Activated naive CD8-positive, alpha-beta T cell treated with anti-CD3 and anti-CD28 coated beads, Interleukin-2, amount 10 ng/mL, durations not matched to agents 7 days and 5 days (primary cell): ENCODE data around the gene PRDM7. TPM values are rescaled to one million over a fixed set of nuclear protein-coding genes. Genes with fewer than 3 reads are reported as not detected.

Experiments used
- ATAC-seq: fragments of 150-1000 bp; cut with Tn5 transposase; one replicate; pipeline ENCODE4 v1.10.0; 2021; ENCODE audit warnings: low read depth, moderate library complexity
- POLR2A ChIA-PET: fragments of 350-600 bp; sonication (Branson Sonifier 250); formaldehyde crosslinking; loops from one replicate; lab custom pipeline; 2021; ENCODE audit warnings: antibody characterized with exemption; lab: Charles Lee
- DNase-seq: peaks from one replicate; pipeline ENCODE4 v3.0.0; 2021
- H3K27ac Mint-ChIP-seq: one replicate; pipeline ENCODE4 v1.8.0; 2022; ENCODE audit warnings: mild to moderate bottlenecking, mixed read lengths
- H3K27me3 Mint-ChIP-seq: one replicate; pipeline ENCODE4 v1.8.0; 2022; ENCODE audit warnings: mild to moderate bottlenecking, moderate library complexity, mixed read lengths
- H3K36me3 Mint-ChIP-seq: one replicate; pipeline ENCODE4 v1.8.0; 2021; ENCODE audit warnings: mild to moderate bottlenecking, mixed read lengths
- H3K4me1 Mint-ChIP-seq: one replicate; pipeline ENCODE4 v1.8.0; 2021; ENCODE audit warnings: mixed read lengths
- H3K4me3 Mint-ChIP-seq: one replicate; pipeline ENCODE4 v1.8.0; 2022; ENCODE audit warnings: mild to moderate bottlenecking, moderate library complexity, mixed read lengths
- H3K9me3 Mint-ChIP-seq: one replicate; pipeline ENCODE4 v1.8.0; 2021; ENCODE audit warnings: mixed read lengths
- total RNA-seq, 2 experiments: library from RNA; stranded (reverse); gene quantifications; one replicate each; pipeline ENCODE4 v1.2.3, GENCODE V29; 2021

PRDM7 gene
- total RNA-seq, 2 experiments from 2014 or later, result not detected

GRCh38 chr16:90053902-90054500 is 23.1 kb downstream of the PRDM7 start:
- Mint-ChIP-seq H3K4me3 (no peak overlapping the region), H3K27ac (no peak overlapping the region), H3K4me1 (no peaks in the 10 kb centered on the region), H3K36me3 (no peaks in the 10 kb centered on the region), H3K27me3 (peaks cover 3% of the 10 kb centered on the region), H3K9me3 (peaks cover 19% of the 10 kb centered on the region)
- POLR2A ChIA-PET, result no interaction called here
- ATAC-seq (no peak), DNase-seq (no peak)

- ATAC-seq, result no peak
- Mint-ChIP-seq H3K4me3 (no peak overlapping the region), H3K36me3 (no peaks in the 10 kb centered on the region), H3K9me3 (peaks cover 19% of the 10 kb centered on the region), H3K4me1 (peaks cover 2% of the 10 kb centered on the region), H3K27ac (no peak overlapping the region), H3K27me3 (peaks cover 17% of the 10 kb centered on the region)
- no peak for DNase-seq
- POLR2A ChIA-PET, result no interaction called here
Observed at GRCh38 chr16:90050969-90051368, 26.2 kb downstream of the PRDM7 start.

GRCh38 chr16:90048737-90049330 is 28.3 kb downstream of the PRDM7 start:
- DNase-seq, result no peak
- Mint-ChIP-seq H3K36me3 (no peaks in the 10 kb centered on the region), H3K4me1 (peaks cover 2% of the 10 kb centered on the region), H3K27me3 (peaks cover 17% of the 10 kb centered on the region), H3K27ac (no peak overlapping the region), H3K4me3 (no peak overlapping the region), H3K9me3 (peaks cover 7% of the 10 kb centered on the region)
- POLR2A ChIA-PET, result no interaction called here
- ATAC-seq, result no peak

GRCh38 chr16:90048347-90048722 is 28.8 kb downstream of the PRDM7 start:
- Mint-ChIP-seq H3K9me3 (peaks cover 5% of the 10 kb centered on the region), H3K4me3 (no peak overlapping the region), H3K27ac (no peak overlapping the region), H3K4me1 (peaks cover 2% of the 10 kb centered on the region), H3K36me3 (no peaks in the 10 kb centered on the region), H3K27me3 (peaks cover 17% of the 10 kb centered on the region)
- ATAC-seq, result no peak
- no peak for DNase-seq
- POLR2A ChIA-PET, result no interaction called here

GRCh38 chr16:90047714-90048346 is 29.3 kb downstream of the PRDM7 start:
- Mint-ChIP-seq H3K9me3 (no peaks in the 10 kb centered on the region), H3K27ac (no peak overlapping the region), H3K4me3 (no peak overlapping the region), H3K36me3 (no peaks in the 10 kb centered on the region), H3K4me1 (peaks cover 2% of the 10 kb centered on the region), H3K27me3 (peaks cover 17% of the 10 kb centered on the region)
- DNase-seq (no peak), ATAC-seq (no peak)
- POLR2A ChIA-PET, result no interaction called here

- peaks cover 2% of the 10 kb centered on the region for H3K4me1 Mint-ChIP-seq
- H3K27ac Mint-ChIP-seq, result no peak overlapping the region
- no peaks in the 10 kb centered on the region for H3K36me3 Mint-ChIP-seq
- no peak overlapping the region for H3K4me3 Mint-ChIP-seq
- H3K27me3 Mint-ChIP-seq, result peaks cover 17% of the 10 kb centered on the region
- ATAC-seq (no peak), DNase-seq (no peak)
- POLR2A ChIA-PET, result interaction anchor here (0.6 kb wide), 1 partner anchor 106 kb away, joined by 4 read pairs; no protein-coding TSS in a partner anchor
- H3K9me3 Mint-ChIP-seq, result no peaks in the 10 kb centered on the region
Observed at GRCh38 chr16:90046971-90047713, 30.0 kb downstream of the PRDM7 start.

GRCh38 chr16:90046122-90046970 is 30.8 kb downstream of the PRDM7 start:
- no peak overlapping the region for H3K27ac Mint-ChIP-seq
- peaks cover 2% of the 10 kb centered on the region for H3K4me1 Mint-ChIP-seq
- no peaks in the 10 kb centered on the region for H3K36me3 Mint-ChIP-seq
- POLR2A ChIA-PET, result interaction anchor here (0.6 kb wide), 1 partner anchor 106 kb away, joined by 4 read pairs; no protein-coding TSS in a partner anchor
- H3K9me3 Mint-ChIP-seq, result no peaks in the 10 kb centered on the region
- DNase-seq, result no peak
- no peak overlapping the region for H3K4me3 Mint-ChIP-seq
- H3K27me3 Mint-ChIP-seq, result peaks cover 17% of the 10 kb centered on the region
- no peak for ATAC-seq

- peaks cover 17% of the 10 kb centered on the region for H3K27me3 Mint-ChIP-seq
- POLR2A ChIA-PET, result no interaction called here
- peaks cover 2% of the 10 kb centered on the region for H3K4me1 Mint-ChIP-seq
- ATAC-seq (no peak), DNase-seq (no peak)
- H3K9me3 Mint-ChIP-seq, result no peaks in the 10 kb centered on the region
- H3K36me3 Mint-ChIP-seq, result no peaks in the 10 kb centered on the region
- H3K4me3 Mint-ChIP-seq, result no peak overlapping the region
- no peak overlapping the region for H3K27ac Mint-ChIP-seq
Observed at GRCh38 chr16:90044111-90044551, 33.0 kb downstream of the PRDM7 start.

- Mint-ChIP-seq H3K9me3 (no peaks in the 10 kb centered on the region), H3K27ac (no peak overlapping the region), H3K4me1 (peaks cover 2% of the 10 kb centered on the region), H3K4me3 (no peak overlapping the region), H3K36me3 (no peaks in the 10 kb centered on the region), H3K27me3 (peaks cover 11% of the 10 kb centered on the region)
- DNase-seq, result no peak
- POLR2A ChIA-PET, result no interaction called here
- ATAC-seq, result no peak
Observed at GRCh38 chr16:90043526-90043925, 33.6 kb downstream of the PRDM7 start.

GRCh38 chr16:90042946-90043514 is 34.1 kb downstream of the PRDM7 start:
- peaks cover 6% of the 10 kb centered on the region for H3K27me3 Mint-ChIP-seq
- no peak overlapping the region for H3K4me3 Mint-ChIP-seq
- H3K4me1 Mint-ChIP-seq, result peaks cover 2% of the 10 kb centered on the region
- H3K9me3 Mint-ChIP-seq, result no peaks in the 10 kb centered on the region
- no peak overlapping the region for H3K27ac Mint-ChIP-seq
- H3K36me3 Mint-ChIP-seq, result no peaks in the 10 kb centered on the region
- POLR2A ChIA-PET, result interaction anchor here (1.3 kb wide), 1 partner anchor 10 kb away, joined by 3 read pairs; no protein-coding TSS in a partner anchor
- ATAC-seq, result no peak
- no peak for DNase-seq

GRCh38 chr16:90041896-90042473 is 35.1 kb downstream of the PRDM7 start:
- no peak overlapping the region for H3K4me3 Mint-ChIP-seq
- DNase-seq, result no peak
- POLR2A ChIA-PET, result interaction anchor here (1.3 kb wide), 1 partner anchor 9 kb away, joined by 3 read pairs; no protein-coding TSS in a partner anchor
- H3K9me3 Mint-ChIP-seq, result no peaks in the 10 kb centered on the region
- H3K27ac Mint-ChIP-seq, result no peak overlapping the region
- H3K36me3 Mint-ChIP-seq, result no peaks in the 10 kb centered on the region
- peaks cover 6% of the 10 kb centered on the region for H3K27me3 Mint-ChIP-seq
- ATAC-seq, result no peak
- peaks cover 2% of the 10 kb centered on the region for H3K4me1 Mint-ChIP-seq
